Parathyroid adenoma (tissue), 2 donors: ENCODE measurements around the gene KRTAP4-2.
"Not testable (repeated sequence)": the region's sequence is repeated elsewhere in the genome, so short reads cannot be mapped to it uniquely, and the experiment has no call there.

Source experiments
- H2AFZ ChIP-seq: fragments of 300-600 bp; sonication (generic); one replicate; pipeline ENCODE4 v1.7.0; 2017; ENCODE audit warnings: antibody characterized with exemption, mild to moderate bottlenecking
- H3K27ac ChIP-seq: fragments of 300-600 bp; sonication (generic); one replicate; pipeline ENCODE4 v1.7.0; 2017
- H3K27me3 ChIP-seq: fragments of 300-600 bp; sonication (generic); one replicate; pipeline ENCODE4 v1.7.0; 2017; ENCODE audit warnings: low read length; ENCODE audit not compliant: control insufficient read depth, insufficient read depth
- H3K36me3 ChIP-seq: fragments of 300-600 bp; sonication (generic); one replicate; pipeline ENCODE4 v1.7.0; 2017; ENCODE audit warnings: low read length; ENCODE audit not compliant: control insufficient read depth, insufficient read depth
- H3K4me1 ChIP-seq: fragments of 300-600 bp; sonication (generic); one replicate; pipeline ENCODE4 v1.7.0; 2017; ENCODE audit warnings: control low read depth
- H3K4me2 ChIP-seq: fragments of 300-600 bp; sonication (generic); one replicate; pipeline ENCODE4 v1.7.0; 2017; ENCODE audit warnings: low read length
- H3K4me3 ChIP-seq: fragments of 300-600 bp; sonication (generic); one replicate; pipeline ENCODE4 v1.7.0; 2017; ENCODE audit warnings: low read depth, low read length
- H3K79me2 ChIP-seq: fragments of 300-600 bp; sonication (generic); one replicate; pipeline ENCODE4 v1.7.0; 2017; ENCODE audit warnings: control low read depth
- H3K9ac ChIP-seq: fragments of 300-600 bp; sonication (generic); one replicate; pipeline ENCODE4 v1.7.0; 2017; ENCODE audit warnings: mild to moderate bottlenecking
- H3K9me3 ChIP-seq: fragments of 300-600 bp; sonication (generic); one replicate; pipeline ENCODE4 v1.7.0; 2017; ENCODE audit warnings: low read length; ENCODE audit not compliant: control insufficient read depth
- TF ChIP-seq, protein P1 (sequence below): fragments of 300-600 bp; sonication (generic); IDR thresholded peaks from one replicate; pipeline ENCODE4 v1.7.0; 2017; ENCODE audit warnings: antibody characterized with exemption, mild to moderate bottlenecking
- donor health status: primary hyperparathyroidism.

Gene KRTAP4-2

GRCh38 chr17:41151525-41151924 lies 26.5 kb downstream of the KRTAP4-2 start:
- Histone ChIP-seq H3K9ac (no peak overlapping the region), H2AFZ (no peak overlapping the region), H3K4me3 (no peak overlapping the region), H3K27ac (no peak overlapping the region), H3K9me3 (no peaks in the 10 kb centered on the region), H3K36me3 (no peaks in the 10 kb centered on the region), H3K4me2 (no peak overlapping the region), H3K27me3 (no peaks in the 10 kb centered on the region), H3K79me2 (no peaks in the 10 kb centered on the region), H3K4me1 (no peaks in the 10 kb centered on the region)
- TF ChIP-seq, protein P1, sequence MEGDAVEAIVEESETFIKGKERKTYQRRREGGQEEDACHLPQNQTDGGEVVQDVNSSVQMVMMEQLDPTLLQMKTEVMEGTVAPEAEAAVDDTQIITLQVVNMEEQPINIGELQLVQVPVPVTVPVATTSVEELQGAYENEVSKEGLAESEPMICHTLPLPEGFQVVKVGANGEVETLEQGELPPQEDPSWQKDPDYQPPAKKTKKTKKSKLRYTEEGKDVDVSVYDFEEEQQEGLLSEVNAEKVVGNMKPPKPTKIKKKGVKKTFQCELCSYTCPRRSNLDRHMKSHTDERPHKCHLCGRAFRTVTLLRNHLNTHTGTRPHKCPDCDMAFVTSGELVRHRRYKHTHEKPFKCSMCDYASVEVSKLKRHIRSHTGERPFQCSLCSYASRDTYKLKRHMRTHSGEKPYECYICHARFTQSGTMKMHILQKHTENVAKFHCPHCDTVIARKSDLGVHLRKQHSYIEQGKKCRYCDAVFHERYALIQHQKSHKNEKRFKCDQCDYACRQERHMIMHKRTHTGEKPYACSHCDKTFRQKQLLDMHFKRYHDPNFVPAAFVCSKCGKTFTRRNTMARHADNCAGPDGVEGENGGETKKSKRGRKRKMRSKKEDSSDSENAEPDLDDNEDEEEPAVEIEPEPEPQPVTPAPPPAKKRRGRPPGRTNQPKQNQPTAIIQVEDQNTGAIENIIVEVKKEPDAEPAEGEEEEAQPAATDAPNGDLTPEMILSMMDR, result no peak

DNA sequence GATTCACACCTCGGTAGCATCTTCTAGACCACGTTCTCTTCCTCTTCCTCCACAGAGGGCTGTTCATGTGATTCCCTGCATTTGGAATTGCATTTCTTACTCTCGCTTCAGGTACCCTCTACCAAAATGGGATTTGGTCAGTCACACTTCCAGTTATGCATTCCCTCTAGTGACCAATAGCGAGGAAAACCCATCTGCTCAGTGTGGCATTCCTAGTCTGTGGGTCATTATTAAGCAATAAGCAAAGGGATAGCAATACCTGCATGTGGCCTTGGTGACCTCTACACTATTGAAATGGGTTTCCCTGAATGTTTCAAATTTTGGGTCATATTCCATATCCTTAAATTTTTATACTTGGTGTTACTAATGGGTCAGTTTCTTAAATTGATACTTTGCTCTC lies 28.0 kb downstream of the KRTAP4-2 start:
- no peaks in the 10 kb centered on the region for H3K4me1 ChIP-seq
- H3K36me3 ChIP-seq, result no peaks in the 10 kb centered on the region
- H3K27ac ChIP-seq, result no peak overlapping the region
- no peak overlapping the region for H3K4me3 ChIP-seq
- H3K4me2 ChIP-seq, result no peak overlapping the region
- H3K9ac ChIP-seq, result no peak overlapping the region
- H2AFZ ChIP-seq, result no peak overlapping the region
- no peaks in the 10 kb centered on the region for H3K9me3 ChIP-seq
- no peaks in the 10 kb centered on the region for H3K27me3 ChIP-seq
- no peaks in the 10 kb centered on the region for H3K79me2 ChIP-seq
- TF ChIP-seq, protein P1, result no peak

DNA sequence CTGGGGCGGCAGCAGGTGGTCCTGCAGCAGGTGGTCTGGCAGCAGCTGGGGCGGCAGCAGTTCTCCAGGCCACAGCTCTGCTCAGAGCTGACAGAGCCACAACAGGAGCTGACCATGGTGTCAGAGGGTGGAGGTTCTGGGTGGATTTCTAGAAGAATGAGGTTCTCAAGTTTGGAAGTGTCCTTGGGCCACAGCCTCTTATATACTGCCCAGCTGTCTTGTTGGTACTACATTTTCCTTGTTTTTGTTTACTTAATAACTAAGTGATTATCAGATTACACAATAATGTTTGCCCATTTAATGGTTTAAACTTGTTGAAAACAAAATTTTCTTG lies 28.4 kb downstream of the KRTAP4-2 start, which contains the start of gene KRTAP4-5:
Gene KRTAP4-5 (minus strand): TSS at position 174 of the 334 bp plus-strand sequence. CDS start 58 bp downstream, at position 116.
- H3K36me3 ChIP-seq, result no peaks in the 10 kb centered on the region
- H3K9me3 ChIP-seq, result no peaks in the 10 kb centered on the region
- no peaks in the 10 kb centered on the region for H3K4me1 ChIP-seq
- H3K27me3 ChIP-seq, result no peaks in the 10 kb centered on the region
- no peak within 1 kb of the TSS for H2AFZ ChIP-seq
- H3K79me2 ChIP-seq, result no peaks in the 10 kb centered on the region
- H3K4me2 ChIP-seq, result no peak within 1 kb of the TSS
- TF ChIP-seq, protein P1, result no peak
- H3K4me3 ChIP-seq, result no peak within 1 kb of the TSS
- H3K27ac ChIP-seq, result no peak within 1 kb of the TSS
- H3K9ac ChIP-seq, result no peak within 1 kb of the TSS

DNA sequence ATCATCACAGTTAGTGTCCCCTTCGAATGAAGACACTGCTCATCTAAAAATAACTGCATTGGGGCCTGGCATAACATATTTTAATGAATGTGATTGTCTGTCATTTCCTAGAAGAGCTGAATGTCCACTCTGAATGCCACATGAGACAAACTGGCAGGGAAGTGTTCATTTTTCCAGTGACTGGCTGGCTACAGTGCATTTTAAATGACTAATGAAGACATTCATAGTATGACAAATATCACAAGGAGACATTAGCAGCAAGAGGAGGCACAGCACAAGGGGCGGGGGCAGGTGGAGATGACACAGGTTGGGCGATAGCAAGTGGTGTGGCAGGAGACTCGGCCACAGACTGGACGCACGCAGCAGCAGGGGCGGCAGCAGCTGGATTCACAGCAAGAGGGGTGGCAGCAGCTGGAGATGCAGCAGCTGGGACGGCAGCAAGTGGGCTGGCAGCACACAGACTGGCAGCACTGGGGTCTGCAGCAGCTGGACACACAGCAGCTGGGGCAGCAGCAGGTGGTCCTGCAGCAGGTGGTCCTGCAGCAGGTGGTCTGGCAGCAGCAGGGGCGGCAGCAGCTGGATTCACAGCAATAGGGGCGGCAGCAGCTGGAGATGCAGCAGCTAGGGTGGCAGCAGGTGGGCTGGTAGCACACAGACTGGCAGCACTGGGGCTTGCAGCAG lies 28.9 kb downstream of the KRTAP4-2 start:
- not testable (repeated sequence) for H3K9me3 ChIP-seq, H3K4me3 ChIP-seq, H3K36me3 ChIP-seq, H3K79me2 ChIP-seq, H3K9ac ChIP-seq, H3K4me1 ChIP-seq, H3K27me3 ChIP-seq, H3K27ac ChIP-seq, H3K4me2 ChIP-seq, H2AFZ ChIP-seq

DNA sequence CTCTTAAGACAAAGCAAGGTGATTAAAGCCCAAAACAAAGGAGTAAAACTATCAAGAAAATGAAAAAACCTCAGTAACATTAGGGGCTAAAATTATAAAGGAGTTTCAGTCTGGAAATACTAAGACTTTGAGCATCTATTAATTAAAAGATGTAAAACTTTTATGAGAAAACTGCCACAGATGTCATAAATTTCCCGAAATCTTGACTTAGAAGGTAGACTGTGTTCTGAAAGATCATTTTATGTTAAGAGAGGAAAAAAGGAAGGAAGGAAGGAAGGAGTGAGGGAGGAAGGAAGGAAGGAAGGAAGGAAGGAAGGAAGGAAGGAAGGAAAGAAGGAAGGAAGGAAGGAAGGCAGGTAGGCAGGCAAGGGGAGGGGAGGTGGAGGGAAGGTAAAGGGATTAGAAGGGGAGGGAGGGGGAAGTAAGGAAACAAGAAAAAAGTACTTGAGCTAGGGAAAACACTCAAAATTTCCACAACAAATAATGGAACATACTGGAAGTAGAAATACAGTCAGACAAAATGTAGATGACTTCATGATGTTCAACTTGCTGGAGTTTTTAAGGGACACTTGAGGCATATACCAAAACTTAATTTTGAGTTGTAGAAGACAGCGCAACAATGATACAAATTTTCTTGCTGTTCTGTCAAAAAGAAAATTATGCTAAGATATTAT lies 30.4 kb downstream of the KRTAP4-2 start:
- H3K27me3 ChIP-seq, result no peaks in the 10 kb centered on the region
- H3K4me1 ChIP-seq, result no peaks in the 10 kb centered on the region
- no peak overlapping the region for H3K9ac ChIP-seq
- no peaks in the 10 kb centered on the region for H3K36me3 ChIP-seq
- H3K27ac ChIP-seq, result no peak overlapping the region
- no peaks in the 10 kb centered on the region for H3K79me2 ChIP-seq
- H2AFZ ChIP-seq, result no peak overlapping the region
- TF ChIP-seq, protein P1, result no peak
- H3K4me2 ChIP-seq, result no peak overlapping the region
- H3K4me3 ChIP-seq, result no peak overlapping the region
- H3K9me3 ChIP-seq, result no peaks in the 10 kb centered on the region
